ENCODE data around the gene KCTD1. TPM values are rescaled to one million over a fixed set of nuclear protein-coding genes. Genes with fewer than 3 reads are reported as not detected.

KCTD1 gene
- total RNA-seq: 15.0 and 15.1 TPM in 2 replicates

GRCh38 chr18:26548415-26549262 lies at the start of gene KCTD1:
TSS of gene KCTD1 (minus strand) at chr18:26548553. CDS start at chr18:26548536, 17 bp downstream.

